Lung (tissue), 12 donors: ENCODE data around the gene APCDD1. TPM values are rescaled to one million over a fixed set of nuclear protein-coding genes. Genes with fewer than 3 reads are reported as not detected.

ENCODE experiments used
- ATAC-seq: fragments of 200-7000 bp; cut with Tn5 transposase; one replicate; pipeline ENCODE4 v1.9.1; 2020; ENCODE audit warnings: moderate number of reproducible peaks; ENCODE audit not compliant: insufficient read depth, low FRiP score
- DNase-seq, 3 donors: peaks; one replicate each; pipeline ENCODE4 v3.0.0-alpha.2; 2013 to 2017
- H3K27ac ChIP-seq, 2 donors: one replicate each; pipeline ENCODE4 v1.5.1; 2013; ENCODE audit warnings: mild to moderate bottlenecking in 2 of 2, moderate library complexity in 2 of 2, control low read depth in 1 of 2, inconsistent platforms in 1 of 2, low read depth in 1 of 2, low read length in 1 of 2
- H3K27me3 ChIP-seq, 3 donors: one replicate each; pipeline ENCODE4 v1.5.1; 2013; ENCODE audit warnings: low read length in 2 of 3; ENCODE audit not compliant: control insufficient read depth in 3 of 3, insufficient read depth in 3 of 3
- H3K36me3 ChIP-seq, 4 donors: one replicate each; pipeline ENCODE4 v1.5.1; 2013; ENCODE audit warnings: low read length in 4 of 4, mild to moderate bottlenecking in 1 of 4, moderate library complexity in 1 of 4; ENCODE audit not compliant: control insufficient read depth in 4 of 4, insufficient read depth in 4 of 4
- H3K4me1 ChIP-seq, 5 donors: one replicate each; pipeline ENCODE4 v1.5.1; 2013; ENCODE audit warnings: low read length in 5 of 5, mild to moderate bottlenecking in 2 of 5, moderate library complexity in 1 of 5; ENCODE audit not compliant: control insufficient read depth in 5 of 5, insufficient read depth in 5 of 5
- H3K4me3 ChIP-seq: one replicate; pipeline ENCODE4 v1.5.1; 2013; ENCODE audit warnings: mild to moderate bottlenecking, control low read depth, moderate library complexity
- H3K9ac ChIP-seq, 2 donors: one replicate each; pipeline ENCODE4 v1.5.1; 2013; ENCODE audit warnings: low read length in 2 of 2, control low read depth in 1 of 2; ENCODE audit not compliant: insufficient read depth in 1 of 2
- H3K9me3 ChIP-seq, 4 donors: one replicate each; pipeline ENCODE4 v1.5.1; 2013; ENCODE audit warnings: low read length in 3 of 4, mild to moderate bottlenecking in 1 of 4, moderate library complexity in 1 of 4; ENCODE audit not compliant: control insufficient read depth in 4 of 4, insufficient read depth in 3 of 4
- WGBS, 2 donors: extraction: QIAGEN DNeasy Blood & Tissue Kit; methylation state at CpG; one replicate each; pipeline ENCODE4 v1.1.7; 2013; 5-methylcytosine and 5-hydroxymethylcytosine counted together
- polyA plus RNA-seq, 2 donors: library from polyadenylated mRNA; stranded (reverse); fragments of 200-250 nt; gene quantifications; one replicate each; pipeline ENCODE4 v1.2.1, GENCODE V29; 2013
- total RNA-seq, 2 donors: library from RNA; depleted of rRNA in 1 of 2; stranded (reverse); fragments of >200 nt in 1 of 2; gene quantifications; one replicate each; pipeline ENCODE4 v1.2.1, GENCODE V29; 2014 to 2021
- TF ChIP-seq, protein P1 (sequence below): IDR thresholded peaks from 2 replicates; pipeline ENCODE4 v1.5.1; 2012; ENCODE audit warnings: mild to moderate bottlenecking; ENCODE audit errors: control extremely low read depth, extremely low read depth
- donor health status: control.
- donor health status: control.
- donor health status: Bipolar disorder and iron deficiency.
- donor health status: healthy.
- donor health status: DM: yes; HTN: yes; CAD: no.

Gene APCDD1
- total and polyA plus RNA-seq, 4 donors = 6.8 to 77.4 (median 29.3) TPM

DNA sequence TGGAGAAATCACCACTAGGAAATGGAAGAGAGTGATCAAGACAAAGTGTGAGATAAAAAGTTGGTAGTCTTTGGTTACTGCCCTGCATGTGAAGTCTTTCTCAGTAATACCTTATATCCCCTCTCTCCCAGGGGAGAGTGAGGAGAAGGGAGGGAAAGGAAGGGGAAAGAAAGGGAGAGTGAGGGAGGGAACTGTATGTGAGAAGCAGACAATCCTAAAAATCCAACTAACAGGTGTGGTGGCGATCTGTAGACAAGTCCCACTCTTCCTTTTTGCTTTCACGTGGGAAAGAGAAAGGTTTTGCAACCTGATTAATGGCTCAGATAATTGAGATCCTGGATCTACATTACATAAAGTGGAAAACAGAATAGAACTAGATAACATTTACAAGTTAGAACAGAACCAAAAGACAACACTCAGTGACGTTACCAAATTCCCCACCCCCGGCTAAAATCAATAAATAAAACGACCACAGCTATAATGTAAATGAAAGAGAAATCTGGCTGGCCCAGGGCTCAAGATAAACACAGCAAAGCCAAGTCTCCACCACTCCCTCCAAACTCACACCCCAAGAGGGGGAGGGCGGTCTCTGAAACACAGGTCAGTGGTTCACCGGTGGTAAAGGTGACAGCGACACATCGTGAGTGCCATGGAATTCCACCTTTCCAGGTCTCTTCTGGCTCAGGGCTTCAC is 10.0 kb upstream of the APCDD1 start:
- Histone ChIP-seq H3K4me1 (peaks cover 0 to 8% (median 6%) of the 10 kb centered on the region in 5 donors), H3K9me3 (no peaks in the 10 kb centered on the region), H3K36me3 (no peaks in the 10 kb centered on the region), H3K27me3 (no peaks in the 10 kb centered on the region), H3K27ac (no peak overlapping the region), H3K9ac (no peak overlapping the region), H3K4me3 (no peak overlapping the region)
- 46 to 62% methylated on average over 9 of the region's 9 CpGs for WGBS, 2 donors
- DNase-seq (peak; percentile 27 to 56 (median 48)), ATAC-seq (no peak)
- TF ChIP-seq, protein P1, sequence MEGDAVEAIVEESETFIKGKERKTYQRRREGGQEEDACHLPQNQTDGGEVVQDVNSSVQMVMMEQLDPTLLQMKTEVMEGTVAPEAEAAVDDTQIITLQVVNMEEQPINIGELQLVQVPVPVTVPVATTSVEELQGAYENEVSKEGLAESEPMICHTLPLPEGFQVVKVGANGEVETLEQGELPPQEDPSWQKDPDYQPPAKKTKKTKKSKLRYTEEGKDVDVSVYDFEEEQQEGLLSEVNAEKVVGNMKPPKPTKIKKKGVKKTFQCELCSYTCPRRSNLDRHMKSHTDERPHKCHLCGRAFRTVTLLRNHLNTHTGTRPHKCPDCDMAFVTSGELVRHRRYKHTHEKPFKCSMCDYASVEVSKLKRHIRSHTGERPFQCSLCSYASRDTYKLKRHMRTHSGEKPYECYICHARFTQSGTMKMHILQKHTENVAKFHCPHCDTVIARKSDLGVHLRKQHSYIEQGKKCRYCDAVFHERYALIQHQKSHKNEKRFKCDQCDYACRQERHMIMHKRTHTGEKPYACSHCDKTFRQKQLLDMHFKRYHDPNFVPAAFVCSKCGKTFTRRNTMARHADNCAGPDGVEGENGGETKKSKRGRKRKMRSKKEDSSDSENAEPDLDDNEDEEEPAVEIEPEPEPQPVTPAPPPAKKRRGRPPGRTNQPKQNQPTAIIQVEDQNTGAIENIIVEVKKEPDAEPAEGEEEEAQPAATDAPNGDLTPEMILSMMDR = no peak

DNA sequence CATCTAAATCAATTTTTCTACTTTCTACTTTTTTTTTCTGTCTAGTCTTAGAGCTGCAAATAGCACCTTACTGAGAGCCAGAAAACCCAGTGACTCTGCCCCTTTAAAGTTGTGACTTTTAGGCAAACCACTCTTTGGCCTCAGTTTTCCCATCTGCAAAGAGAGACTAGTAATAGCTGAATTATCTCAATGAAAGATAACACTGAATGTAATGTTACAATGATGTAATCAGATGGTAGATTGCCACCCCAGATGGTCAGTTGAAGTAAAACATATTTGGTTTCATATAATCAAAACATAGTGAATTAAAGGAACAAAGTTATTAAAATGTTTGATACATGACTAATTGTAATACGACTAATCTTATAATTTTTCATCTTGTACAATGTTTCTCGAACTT is 5.0 kb upstream of the APCDD1 start:
- DNase-seq (no peak), ATAC-seq (no peak)
- H3K9ac ChIP-seq = no peak overlapping the region
- H3K27me3 ChIP-seq = no peaks in the 10 kb centered on the region
- WGBS, 2 donors = 60 to 69% methylated on average over 2 of the region's 2 CpGs
- no peak overlapping the region for H3K4me3 ChIP-seq
- H3K36me3 ChIP-seq = no peaks in the 10 kb centered on the region
- TF ChIP-seq, protein P1 = no peak
- no peaks in the 10 kb centered on the region for H3K9me3 ChIP-seq
- H3K27ac ChIP-seq = no peak overlapping the region
- peaks cover 0 to 15% (median 4%) of the 10 kb centered on the region in 5 donors for H3K4me1 ChIP-seq

DNA sequence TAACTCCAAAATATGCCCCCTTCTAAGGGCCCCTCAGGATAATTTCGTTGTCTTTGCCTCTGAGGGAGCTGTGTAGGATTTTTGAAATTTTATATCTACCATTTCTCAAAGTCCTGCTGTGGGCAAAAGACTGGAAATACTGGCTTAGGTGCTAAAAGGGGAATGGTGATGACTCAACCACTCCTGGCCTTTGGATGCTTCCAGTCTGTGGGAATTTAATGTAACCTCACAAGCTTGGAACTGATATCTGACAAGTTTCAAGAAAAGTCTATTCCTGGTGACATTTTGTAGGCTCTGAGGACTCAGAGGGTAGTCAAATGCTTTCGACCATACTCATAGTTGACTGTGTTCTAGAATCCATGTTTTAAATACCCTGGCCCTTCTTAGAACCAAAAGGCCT is 3.4 kb upstream of the APCDD1 start:
- Histone ChIP-seq H3K36me3 (no peaks in the 10 kb centered on the region), H3K9me3 (no peaks in the 10 kb centered on the region), H3K4me1 (peaks cover 0 to 15% (median 6%) of the 10 kb centered on the region in 5 donors), H3K9ac (no peak overlapping the region), H3K4me3 (no peak overlapping the region), H3K27me3 (no peaks in the 10 kb centered on the region), H3K27ac (no peak overlapping the region)
- DNase-seq (no peak), ATAC-seq (no peak)
- WGBS, 2 donors = 93% methylated on average over 2 of the region's 2 CpGs
- TF ChIP-seq, protein P1 = no peak
